DMS114 treated with DMSO at 0.1 percent for 48 hours (cell line): ENCODE data around the gene NAT8.
"Not testable (repeated sequence)": the region's sequence is repeated elsewhere in the genome, so short reads cannot be mapped to it uniquely, and the experiment has no call there.

Source experiments
- DNase-seq: peaks from one replicate; lab custom pipeline; 2025; ENCODE audit not compliant: unreplicated experiment; lab: John Stamatoyannopoulos, UW

Gene NAT8

DNA sequence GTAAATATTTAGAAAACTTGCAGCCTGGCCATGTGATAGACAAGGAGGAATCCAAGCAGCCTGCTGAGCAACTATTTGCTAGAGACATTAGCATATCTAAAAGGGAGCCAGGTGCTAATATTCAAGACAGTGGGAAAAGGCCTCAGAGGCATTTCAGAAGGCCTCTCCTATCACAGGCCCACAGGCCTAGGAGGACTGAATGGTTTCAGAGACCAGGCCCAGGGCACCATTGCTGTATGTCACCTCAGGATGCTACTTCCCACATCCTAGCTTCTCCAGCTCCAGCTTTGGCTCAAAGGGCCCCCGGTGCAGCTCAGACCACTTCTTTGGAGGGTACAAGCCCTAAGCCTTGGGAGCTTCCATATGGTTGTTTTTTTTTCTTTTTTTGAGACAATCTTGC is 3.8 kb downstream of the NAT8 start:
- DNase-seq, result no peak

DNA sequence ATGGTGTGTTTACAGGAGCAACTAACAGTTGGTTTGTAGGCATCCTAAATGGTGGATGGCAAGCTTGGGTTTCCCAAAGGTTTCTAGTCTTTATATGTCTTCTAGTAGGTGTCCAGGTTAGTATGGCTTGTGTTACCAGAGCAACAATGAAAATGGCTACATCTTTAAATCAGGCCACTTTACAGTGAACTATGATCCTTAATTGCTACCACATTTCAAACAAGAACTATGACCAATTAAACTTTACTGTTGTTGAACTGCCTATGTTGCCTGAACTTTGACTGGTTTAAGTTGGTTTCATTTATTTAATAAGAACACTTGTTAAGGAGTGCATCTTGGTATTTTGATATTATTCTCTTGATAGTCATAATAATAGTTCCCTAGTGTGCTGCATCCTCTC is 5.2 kb downstream of the NAT8 start:
- not testable (repeated sequence) for DNase-seq

GRCh38 chr2:73630662-73631266 is 11.5 kb downstream of the NAT8 start:
- DNase-seq, result not testable (repeated sequence)

DNA sequence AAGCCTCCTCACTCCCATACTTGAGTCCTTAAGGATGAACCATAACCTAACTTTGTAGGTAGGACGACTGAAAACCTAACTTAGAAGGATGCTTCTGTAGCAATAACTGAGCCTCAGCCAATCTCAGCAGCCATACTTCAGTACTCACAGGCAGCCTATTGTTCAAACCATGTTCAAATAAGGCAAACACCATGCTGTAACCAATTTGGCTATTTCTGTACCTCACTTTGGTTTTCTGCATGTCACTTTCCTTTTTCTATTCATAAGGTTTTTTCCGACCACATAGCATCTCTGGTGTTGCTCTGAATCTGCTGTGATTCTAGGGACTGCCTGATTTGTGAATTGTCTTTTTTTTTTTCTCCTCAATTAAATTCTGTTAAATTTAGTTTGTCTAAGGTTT is 13.7 kb downstream of the NAT8 start:
- not testable (repeated sequence) for DNase-seq

DNA sequence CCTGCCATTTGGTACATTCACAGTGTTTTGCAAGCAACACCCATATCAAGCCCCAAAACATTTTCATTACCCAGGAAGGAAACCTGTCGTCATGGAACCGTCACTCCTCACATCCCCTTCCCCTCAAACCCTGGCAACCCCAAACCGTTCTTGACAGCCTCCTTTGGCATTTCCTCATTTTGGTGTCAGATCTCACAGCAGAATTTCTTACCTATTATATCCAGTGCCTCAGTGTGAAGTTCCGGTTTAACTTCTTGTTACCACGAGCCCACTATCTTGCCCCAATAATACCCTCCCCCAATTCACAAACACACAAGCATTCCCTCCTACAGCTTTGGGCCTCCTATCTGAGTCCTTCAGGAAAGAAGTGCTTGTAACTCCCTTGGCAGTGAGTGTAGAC is 16.0 kb downstream of the NAT8 start:
- DNase-seq, result not testable (repeated sequence)

- DNase-seq, result not testable (repeated sequence)
Measured at GRCh38 chr2:73624625-73625024, 17.6 kb downstream of the NAT8 start.

- not testable (repeated sequence) for DNase-seq
Measured at GRCh38 chr2:73624036-73624435, 18.2 kb downstream of the NAT8 start.

DNA sequence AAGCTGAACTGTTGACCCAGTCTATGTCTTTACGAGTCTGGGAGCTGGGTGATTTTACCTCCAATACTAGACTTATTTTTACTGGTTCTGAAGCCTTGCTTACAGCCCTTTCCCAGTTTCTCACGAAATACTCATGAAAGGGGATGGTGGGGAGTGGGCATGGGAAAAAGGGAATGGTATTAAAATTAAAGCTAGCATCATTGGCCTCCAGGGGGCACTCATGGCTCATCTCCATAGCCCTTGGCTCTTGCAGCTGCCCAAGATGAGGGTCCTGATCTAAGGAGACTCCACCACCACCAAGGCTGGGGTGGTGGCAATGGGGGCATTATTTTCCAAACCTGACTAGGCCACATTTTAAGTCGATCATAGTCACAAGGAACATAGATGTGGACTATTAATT is 22.3 kb downstream of the NAT8 start:
- not testable (repeated sequence) for DNase-seq

GRCh38 chr2:73614997-73615396 is 27.2 kb downstream of the NAT8 start:
- no peak for DNase-seq

DNA sequence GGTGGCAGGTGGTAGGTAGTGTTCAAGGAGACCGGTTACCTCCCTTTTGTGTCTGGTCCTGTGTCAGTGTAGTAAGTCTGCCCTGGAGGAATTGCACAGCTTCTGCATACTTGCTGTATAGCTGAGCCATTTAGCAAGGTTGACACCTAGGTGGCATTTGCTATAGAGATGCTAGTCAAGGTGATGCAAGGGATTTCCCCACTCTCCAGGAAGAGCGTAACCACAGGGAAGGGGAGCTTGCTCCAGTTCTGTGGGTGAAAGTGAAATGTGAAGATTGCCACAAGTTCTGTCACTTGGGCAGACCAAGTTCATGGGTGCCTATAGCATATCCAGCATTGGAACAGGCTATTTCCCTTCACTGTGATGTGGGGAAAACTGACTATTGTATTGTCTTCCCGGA is 28.1 kb downstream of the NAT8 start:
- no peak for DNase-seq

DNA sequence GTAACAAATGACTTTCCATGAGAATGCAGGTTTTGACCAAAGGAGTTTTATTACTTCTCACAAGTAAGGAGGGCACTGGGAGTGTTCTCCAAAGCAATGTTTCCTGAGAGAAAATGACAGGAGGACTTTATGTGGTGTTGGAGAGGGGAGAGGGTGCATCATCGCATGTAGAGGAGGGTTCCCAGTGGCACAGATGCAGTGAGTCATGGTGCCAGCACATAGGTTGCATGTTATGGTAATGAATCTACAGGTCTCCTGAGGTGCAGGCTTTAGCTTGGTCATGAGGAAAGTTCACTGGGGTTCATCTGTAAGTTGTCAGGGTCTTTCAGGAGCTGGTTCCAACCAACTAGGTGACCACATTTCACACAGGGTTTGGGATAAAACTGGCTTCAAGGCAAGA is 30.4 kb downstream of the NAT8 start:
- DNase-seq, result no peak

GRCh38 chr2:73611193-73611592 is 31.0 kb downstream of the NAT8 start:
- DNase-seq, result no peak

DNA sequence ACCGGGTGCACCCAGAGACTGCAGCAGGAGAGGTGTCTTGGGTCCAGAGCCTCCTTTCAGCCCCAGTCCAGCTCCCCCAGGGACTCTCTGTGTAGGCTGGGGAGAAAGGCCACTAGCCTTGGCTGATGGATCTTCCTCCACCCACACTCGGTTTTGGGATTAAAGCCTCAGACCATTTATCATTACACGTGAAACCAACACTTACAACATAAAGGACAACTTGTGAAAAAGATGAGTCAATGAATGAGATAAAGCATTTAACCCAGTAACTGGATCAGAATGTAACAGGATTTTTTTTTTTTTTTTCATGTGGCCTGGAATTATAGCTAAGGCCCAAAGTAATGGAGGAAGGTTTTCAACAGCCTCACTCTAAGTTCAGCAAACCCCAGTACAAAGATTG is 32.1 kb downstream of the NAT8 start:
- DNase-seq, result no peak

DNA sequence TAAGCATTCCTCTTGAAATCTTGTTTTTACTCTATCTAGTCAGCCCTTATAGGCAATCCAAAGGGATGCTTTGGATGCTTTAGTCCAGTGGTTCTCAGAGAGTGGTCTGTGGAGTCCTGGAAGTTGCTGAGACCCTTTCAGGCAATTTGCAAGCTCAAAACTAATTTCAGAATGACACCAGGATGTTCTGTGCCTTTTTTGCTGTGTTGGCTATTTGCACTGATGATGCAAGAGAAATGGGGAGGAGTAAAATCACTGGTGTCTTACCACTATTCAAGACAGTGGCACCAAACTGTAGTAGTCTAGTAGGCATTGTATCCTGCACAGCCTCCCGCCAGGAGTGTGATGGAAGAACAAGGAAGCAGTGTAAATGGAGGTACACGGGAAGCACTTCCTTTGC is 37.6 kb downstream of the NAT8 start:
- DNase-seq, result not testable (repeated sequence)

DNA sequence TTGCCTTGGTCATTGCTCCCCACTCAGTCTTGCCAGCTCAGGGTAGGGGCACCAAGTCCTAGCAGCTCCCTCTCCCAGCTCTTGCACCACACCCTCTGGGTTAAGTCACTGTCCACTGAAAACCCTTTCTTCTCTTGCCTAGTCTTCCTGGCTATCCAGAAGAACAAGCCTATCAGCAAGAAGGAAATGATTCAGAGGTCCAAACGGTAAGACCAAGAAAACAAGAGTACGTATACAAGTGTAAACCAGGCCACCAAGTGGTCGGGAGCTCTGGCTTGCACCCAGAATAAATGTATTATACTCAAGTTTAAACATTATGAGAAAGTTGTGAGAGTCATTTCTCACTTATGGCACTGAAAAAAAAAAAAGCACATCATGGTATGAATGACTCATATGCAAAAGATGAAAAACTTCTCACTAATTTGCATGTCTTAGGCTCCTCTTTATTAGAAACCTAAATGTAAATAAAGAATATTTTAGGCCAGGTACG is 39.1 kb downstream of the NAT8 start:
- DNase-seq, result not testable (repeated sequence)

GRCh38 chr2:73601780-73602179 is 40.4 kb downstream of the NAT8 start:
- DNase-seq, result no peak

- no peak for DNase-seq
Measured at GRCh38 chr2:73594251-73594650, 48.0 kb downstream of the NAT8 start.

DNA sequence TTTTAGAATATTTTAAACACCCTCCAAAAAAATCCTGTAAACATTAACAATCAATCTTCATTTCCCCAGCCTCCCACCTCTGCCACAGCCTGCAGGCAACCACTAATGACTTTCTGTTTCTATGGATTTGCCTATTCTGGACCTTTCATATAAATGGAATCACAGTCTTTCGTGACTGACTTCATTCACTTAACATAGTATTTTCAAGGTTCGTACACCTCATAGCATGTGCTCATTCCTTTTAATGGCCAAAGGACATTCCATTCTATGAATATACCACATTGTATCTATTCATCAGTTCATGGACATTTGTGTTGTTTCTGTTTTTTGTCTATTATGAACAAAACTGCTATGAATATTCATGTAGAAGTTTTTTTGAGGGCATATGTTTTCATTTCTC is 48.5 kb downstream of the NAT8 start:
- no peak for DNase-seq
